ENCODE measurements around the gene ANKRD37.

DNA sequence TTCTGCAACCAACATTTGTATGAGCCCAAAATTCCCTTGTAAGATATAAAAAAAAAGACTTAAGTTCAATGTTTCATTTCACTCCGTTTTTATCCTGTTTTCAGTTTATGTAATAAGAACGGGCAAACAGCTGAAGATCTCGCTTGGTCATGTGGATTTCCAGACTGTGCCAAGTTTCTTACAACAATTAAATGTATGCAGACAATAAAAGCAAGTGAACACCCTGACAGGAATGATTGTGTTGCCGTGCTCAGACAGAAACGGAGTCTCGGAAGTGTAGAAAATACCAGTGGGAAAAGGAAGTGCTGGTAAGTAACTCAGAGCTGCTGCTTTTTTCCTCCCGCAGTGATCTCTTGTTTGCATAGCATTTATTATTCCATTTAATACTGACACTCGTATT is 2.8 kb downstream of the ANKRD37 start:
- TF ChIP-seq, protein P1, sequence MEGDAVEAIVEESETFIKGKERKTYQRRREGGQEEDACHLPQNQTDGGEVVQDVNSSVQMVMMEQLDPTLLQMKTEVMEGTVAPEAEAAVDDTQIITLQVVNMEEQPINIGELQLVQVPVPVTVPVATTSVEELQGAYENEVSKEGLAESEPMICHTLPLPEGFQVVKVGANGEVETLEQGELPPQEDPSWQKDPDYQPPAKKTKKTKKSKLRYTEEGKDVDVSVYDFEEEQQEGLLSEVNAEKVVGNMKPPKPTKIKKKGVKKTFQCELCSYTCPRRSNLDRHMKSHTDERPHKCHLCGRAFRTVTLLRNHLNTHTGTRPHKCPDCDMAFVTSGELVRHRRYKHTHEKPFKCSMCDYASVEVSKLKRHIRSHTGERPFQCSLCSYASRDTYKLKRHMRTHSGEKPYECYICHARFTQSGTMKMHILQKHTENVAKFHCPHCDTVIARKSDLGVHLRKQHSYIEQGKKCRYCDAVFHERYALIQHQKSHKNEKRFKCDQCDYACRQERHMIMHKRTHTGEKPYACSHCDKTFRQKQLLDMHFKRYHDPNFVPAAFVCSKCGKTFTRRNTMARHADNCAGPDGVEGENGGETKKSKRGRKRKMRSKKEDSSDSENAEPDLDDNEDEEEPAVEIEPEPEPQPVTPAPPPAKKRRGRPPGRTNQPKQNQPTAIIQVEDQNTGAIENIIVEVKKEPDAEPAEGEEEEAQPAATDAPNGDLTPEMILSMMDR (IDR thresholded peaks at IDR 0.05; ENCODE audit: control extremely low read depth in 1 of 3, insufficient read depth in 1 of 3, low read depth in 1 of 3, low read length in 3 of 3), result no peak
- TF ChIP-seq RAD21 (IDR thresholded peaks at IDR 0.05 in 1 of 2, conservative IDR thresholded peaks at IDR 0.05 in 1 of 2; ENCODE audit: low read depth in 2 of 2, low read length in 2 of 2) (no peak), EZH2 (IDR thresholded peaks at IDR 0.05; ENCODE audit: low read depth, low read length, severe bottlenecking) (no peak), SIN3A (conservative IDR thresholded peaks at IDR 0.05 in 1 of 2, IDR thresholded peaks at IDR 0.05 in 1 of 2; ENCODE audit: low read depth in 1 of 2, low read length in 2 of 2) (no peak), GTF2F1 (IDR thresholded peaks at IDR 0.05; ENCODE audit: borderline replicate concordance, low read depth, low read length) (no peak), JUN (IDR thresholded peaks at IDR 0.05; ENCODE audit: low read depth, low read length) (no peak), SUZ12 (IDR thresholded peaks at IDR 0.05; ENCODE audit: low read length) (no peak), POLR2A (IDR thresholded peaks at IDR 0.05; ENCODE audit: control extremely low read depth in 1 of 2, low read depth in 2 of 2, low read length in 2 of 2) (no peak), JUND (IDR thresholded peaks at IDR 0.05; ENCODE audit: low read length) (no peak), CBX8 (IDR thresholded peaks at IDR 0.05; ENCODE audit: borderline replicate concordance, low read depth, low read length) (no peak), EP300 (IDR thresholded peaks at IDR 0.05; ENCODE audit: borderline replicate concordance in 1 of 2, low read depth in 2 of 2, low read length in 2 of 2) (no peak), BCL11A (IDR thresholded peaks at IDR 0.05; ENCODE audit: low read depth in 2 of 2, low read length in 2 of 2) (no peak)
- TF ChIP-seq, protein P2, sequence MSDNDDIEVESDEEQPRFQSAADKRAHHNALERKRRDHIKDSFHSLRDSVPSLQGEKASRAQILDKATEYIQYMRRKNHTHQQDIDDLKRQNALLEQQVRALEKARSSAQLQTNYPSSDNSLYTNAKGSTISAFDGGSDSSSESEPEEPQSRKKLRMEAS (IDR thresholded peaks at IDR 0.05), result no peak

All from H1 (cell line).